NCI-H187 (cell line): ENCODE results near the gene RLF.
A peak's percentile ranks its signal among the peaks of the same experiment; 100 is the strongest.

Experiments used
- DNase-seq, 2 experiments: peaks; one replicate each; lab custom pipeline; 2025; lab: John Stamatoyannopoulos, UW

Gene RLF

GRCh38 chr1:40232444-40232843, 71.3 kb downstream of the RLF start:
- no peak for DNase-seq

- no peak for DNase-seq
Observed at GRCh38 chr1:40239626-40240025, 78.4 kb downstream of the RLF start.

- DNase-seq: no peak
Observed at GRCh38 chr1:40240390-40240789, 79.2 kb downstream of the RLF start.

GRCh38 chr1:40241362-40241761, 80.2 kb downstream of the RLF start:
- DNase-seq: no peak

- no peak for DNase-seq
Observed at GRCh38 chr1:40243351-40243750, 82.2 kb downstream of the RLF start.

- DNase-seq: no peak
Observed at GRCh38 chr1:40244138-40244744, 83.1 kb downstream of the RLF start.

GRCh38 chr1:40245686-40246085, 84.5 kb downstream of the RLF start:
- no peak for DNase-seq

GRCh38 chr1:40247655-40248054, 86.5 kb downstream of the RLF start, which contains the start of gene TMCO2:
TMCO2 (plus strand) TSS chr1:40247937; CDS start chr1:40247994, 57 bp downstream.
- DNase-seq: no peak

- DNase-seq: no peak
Observed at GRCh38 chr1:40248412-40248811, 87.2 kb downstream of the RLF start.

GRCh38 chr1:40251456-40251855, 90.3 kb downstream of the RLF start:
- DNase-seq: no peak

GRCh38 chr1:40252601-40253000, 91.4 kb downstream of the RLF start:
- DNase-seq: no peak

- DNase-seq: no peak
Observed at GRCh38 chr1:40255231-40255630, 94.0 kb downstream of the RLF start.

GRCh38 chr1:40256401-40257084, 95.4 kb downstream of the RLF start:
- DNase-seq: no peak

- no peak for DNase-seq
Observed at GRCh38 chr1:40257313-40257687, 96.1 kb downstream of the RLF start.

- peak; percentile 92 to 93 for DNase-seq
Observed at GRCh38 chr1:40257688-40258444, 96.7 kb downstream of the RLF start, which contains the start of gene ZMPSTE24. ZMPSTE24 (plus strand) TSS chr1:40258236; CDS start chr1:40258272, 36 bp downstream.

GRCh38 chr1:40258445-40258769, 97.2 kb downstream of the RLF start:
- no peak for DNase-seq

GRCh38 chr1:40264354-40264781, 103.2 kb downstream of the RLF start:
- DNase-seq: no peak

- DNase-seq: no peak
Observed at GRCh38 chr1:40265298-40265697, 104.1 kb downstream of the RLF start.

GRCh38 chr1:40265919-40266318, 104.7 kb downstream of the RLF start:
- no peak for DNase-seq

GRCh38 chr1:40266786-40267535, 105.8 kb downstream of the RLF start:
- DNase-seq: no peak

- DNase-seq: no peak
Observed at GRCh38 chr1:40267767-40268187, 106.6 kb downstream of the RLF start.

- no peak for DNase-seq
Observed at GRCh38 chr1:40268211-40268610, 107.0 kb downstream of the RLF start.
